Heart left ventricle (tissue), 16 donors: ENCODE results near the gene ODC1. TPM values are rescaled to one million over a fixed set of nuclear protein-coding genes. Genes with fewer than 3 reads are reported as not detected.

Source experiments
- ATAC-seq, 4 donors: fragments of 200-7000 bp; cut with Tn5 transposase; one replicate each; pipeline ENCODE4 v1.9.1; 2020 to 2022; ENCODE audit warnings: moderate library complexity in 4 of 4, mild to moderate bottlenecking in 3 of 4, moderate number of reproducible peaks in 1 of 4
- DNase-seq, 5 donors: peaks; one replicate each; pipeline ENCODE4 v3.0.0-alpha.2; 2020
- H3K27ac ChIP-seq, 12 donors: fragments of 200-600 bp; sonication (generic) in 4 of 12; one replicate each; pipeline versions ENCODE4 v1.5.0 to v1.8.0; 2016 to 2022; ENCODE audit warnings: mild to moderate bottlenecking in 2 of 12
- H3K27me3 ChIP-seq, 9 donors: fragments of 200-600 bp; sonication (generic) in 2 of 9; one replicate each; pipeline versions ENCODE4 v1.5.1 to v1.8.0; 2016 to 2022; ENCODE audit warnings: mild to moderate bottlenecking in 3 of 9
- H3K36me3 ChIP-seq, 9 donors: fragments of 200-600 bp; sonication (generic) in 2 of 9; one replicate each; pipeline versions ENCODE4 v1.5.0 to v1.8.0; 2018 to 2022; ENCODE audit warnings: mild to moderate bottlenecking in 2 of 9
- H3K4me1 ChIP-seq, 12 donors: fragments of 200-600 bp; sonication (generic) in 4 of 12; one replicate each; pipeline versions ENCODE4 v1.5.0 to v1.8.0; 2016 to 2022; ENCODE audit warnings: mild to moderate bottlenecking in 3 of 12
- H3K4me3 ChIP-seq, 12 donors: fragments of 200-600 bp; sonication (generic) in 4 of 12; one replicate each; pipeline versions ENCODE4 v1.5.0 to v1.8.0; 2017 to 2022; ENCODE audit warnings: mild to moderate bottlenecking in 9 of 12, moderate library complexity in 4 of 12
- H3K9me3 ChIP-seq, 12 donors: fragments of 200-600 bp; sonication (generic) in 4 of 12; one replicate each; pipeline versions ENCODE4 v1.5.0 to v1.8.0; 2016 to 2022; ENCODE audit warnings: mild to moderate bottlenecking in 1 of 12
- CTCF ChIP-seq, 12 donors: fragments of 200-600 bp; sonication (generic) in 4 of 12; IDR thresholded peaks; one replicate each; pipeline versions ENCODE4 v1.5.0 to v1.8.0; 2018 to 2022; ENCODE audit warnings: antibody characterized with exemption in 12 of 12, mild to moderate bottlenecking in 5 of 12
- POLR2A ChIP-seq, 2 donors: fragments of 450-650 bp; IDR thresholded peaks; one replicate each; pipeline ENCODE4 v1.6.1; 2017; ENCODE audit warnings: antibody characterized with exemption in 2 of 2, mild to moderate bottlenecking in 2 of 2, moderate library complexity in 2 of 2
- WGBS, 4 donors: extraction: QIAGEN DNeasy Blood & Tissue Kit in 2 of 4; methylation state at CpG; one replicate each; pipeline versions ENCODE4 v1.1.5 to v1.1.7; 2013 to 2018; 5-methylcytosine and 5-hydroxymethylcytosine counted together
- intact Hi-C, 10 donors: fragments of 100-400 bp; cut with DNase I; formaldehyde crosslinking; loops; one replicate each; pipeline versions ENCODE4 v1.11.1 to v1.14.2; 2022
- polyA plus RNA-seq, 2 donors: library from polyadenylated mRNA; stranded (reverse); fragments of 200-250 nt; gene quantifications; one replicate each; pipeline ENCODE4 v1.2.3, GENCODE V29; 2013
- total RNA-seq, 9 donors: library from RNA; depleted of rRNA in 2 of 9; stranded (reverse); fragments of >200 nt in 2 of 9; fragmentation: NEBNext Ultra II Directional in 3 of 9; extraction: Animal tissue kit (Norgen Biotek cat#: 25700) in 3 of 9; gene quantifications; one replicate each; pipeline versions ENCODE4 v1.1.0 to v1.2.4, GENCODE V29; 2016 to 2023
- donor health status: ischemic (EF 13 %, LVEDD 7.1; RV severe dilation, severe dysfunction).
- donor health status: healthy with polysubstance abuse.
- donor health status: DM: no; HTN: yes; CAD: no.
- donor health status: DM: no; HTN: no; CAD: no.
- donor health status: ischemic (EF 25% LVEDD 6.9; RV normal size, moderate dysfunction).
- donor health status: ischemic (EF 25% LVEDD 5.7; RV mildly dilated, moderate dysfunction).
- donor health status: healthy.
- donor health status: DM: yes; HTN: yes; CAD: no.
- donor health status: ischemic (EF 35%, LVEDD 5.7; RV mildly dilated, moderate dysfunction).
- donor health status: nonischemic (EF 11% LVEDD 7.7; RV severe dilation, severe dysfunction).
- donor health status: DM: yes; HTN: yes; CAD: no.
- donor health status: PGD.
- donor health status: ischemic (EF 29% LVEDD 5.4; RV normal size, mild dysfunction).
- donor health status: nonischemic (EF 23%, LVEDD 6.1; RV moderate dilation, normal function).

ODC1 gene
- total and polyA plus RNA-seq, 11 donors: 6.1 to 103 (median 48.2) TPM

- no peak overlapping the region for H3K4me3 ChIP-seq
- no peaks in the 10 kb centered on the region for H3K9me3 ChIP-seq
- H3K27me3 ChIP-seq: peaks cover 0 to 7% (median 0%) of the 10 kb centered on the region in 9 donors
- peaks cover 0 to 44% (median 28%) of the 10 kb centered on the region in 9 donors for H3K36me3 ChIP-seq
- H3K27ac ChIP-seq: no peak overlapping the region
- WGBS, 4 donors: 81 to 90% (median 86%) methylated on average over 17 of the region's 17 CpGs
- DNase-seq (no peak), ATAC-seq (no peak)
- TF ChIP-seq POLR2A (IDR thresholded peaks at IDR 0.05) (no peak), CTCF (IDR thresholded peaks at IDR 0.05) (no peak)
- H3K4me1 ChIP-seq: peaks cover 0 to 10% (median 1%) of the 10 kb centered on the region in 12 donors
- intact Hi-C loops: no loop called here
These were observed 20.5 kb downstream of the ODC1 start for GRCh38 chr2:10427618-10427949.

- peaks cover 0 to 6% (median 0%) of the 10 kb centered on the region in 12 donors for H3K4me1 ChIP-seq
- peak in 1 of 5 donors; percentile 51 for DNase-seq
- intact Hi-C loops: no loop called here
- TF ChIP-seq CTCF (IDR thresholded peaks at IDR 0.05) (no peak), POLR2A (IDR thresholded peaks at IDR 0.05) (no peak)
- H3K9me3 ChIP-seq: no peaks in the 10 kb centered on the region
- H3K27ac ChIP-seq: no peak overlapping the region
- 93 to 95% (median 93%) methylated on average over 40 of the region's 40 CpGs for WGBS, 4 donors
- peaks cover 0 to 44% (median 28%) of the 10 kb centered on the region in 9 donors for H3K36me3 ChIP-seq
- no peak overlapping the region for H3K4me3 ChIP-seq
- peaks cover 0 to 2% (median 0%) of the 10 kb centered on the region in 9 donors for H3K27me3 ChIP-seq
- no peak for ATAC-seq
These were observed 21.2 kb downstream of the ODC1 start for GRCh38 chr2:10426726-10427617.

- Histone ChIP-seq H3K27me3 (no peaks in the 10 kb centered on the region), H3K36me3 (peaks cover 0 to 55% (median 33%) of the 10 kb centered on the region in 9 donors), H3K27ac (no peak overlapping the region), H3K9me3 (no peaks in the 10 kb centered on the region), H3K4me3 (no peak overlapping the region), H3K4me1 (no peaks in the 10 kb centered on the region)
- no peak for ATAC-seq
- TF ChIP-seq POLR2A (IDR thresholded peaks at IDR 0.05) (no peak), CTCF (IDR thresholded peaks at IDR 0.05) (no peak)
- peak in 1 of 5 donors; percentile 37 for DNase-seq
- WGBS, 4 donors: 79 to 92% (median 86%) methylated on average over 6 to 10 of the region's 10 CpGs
- intact Hi-C loops: no loop called here
These were observed 22.4 kb downstream of the ODC1 start for GRCh38 chr2:10425699-10426098.

GRCh38 chr2:10424916-10425505, 23.1 kb downstream of the ODC1 start:
- no peaks in the 10 kb centered on the region for H3K9me3 ChIP-seq
- H3K27me3 ChIP-seq: no peaks in the 10 kb centered on the region
- no peak overlapping the region for H3K4me3 ChIP-seq
- TF ChIP-seq CTCF (IDR thresholded peaks at IDR 0.05) (no peak), POLR2A (IDR thresholded peaks at IDR 0.05) (no peak)
- peaks cover 0 to 57% (median 37%) of the 10 kb centered on the region in 9 donors for H3K36me3 ChIP-seq
- DNase-seq: peak in 1 of 5 donors; percentile 51
- intact Hi-C loops: no loop called here
- ATAC-seq: peak in 1 of 4 donors; percentile 13
- H3K4me1 ChIP-seq: no peaks in the 10 kb centered on the region
- 86 to 100% (median 97%) methylated on average over 2 to 8 of the region's 8 CpGs for WGBS, 4 donors
- no peak overlapping the region for H3K27ac ChIP-seq
